ENCODE data around the gene ARID1B. TPM values are rescaled to one million over a fixed set of nuclear protein-coding genes. Genes with fewer than 3 reads are reported as not detected.

ARID1B gene
- total RNA-seq, 2 experiments from 2014 or later: 36.9 to 38.9 TPM

DNA sequence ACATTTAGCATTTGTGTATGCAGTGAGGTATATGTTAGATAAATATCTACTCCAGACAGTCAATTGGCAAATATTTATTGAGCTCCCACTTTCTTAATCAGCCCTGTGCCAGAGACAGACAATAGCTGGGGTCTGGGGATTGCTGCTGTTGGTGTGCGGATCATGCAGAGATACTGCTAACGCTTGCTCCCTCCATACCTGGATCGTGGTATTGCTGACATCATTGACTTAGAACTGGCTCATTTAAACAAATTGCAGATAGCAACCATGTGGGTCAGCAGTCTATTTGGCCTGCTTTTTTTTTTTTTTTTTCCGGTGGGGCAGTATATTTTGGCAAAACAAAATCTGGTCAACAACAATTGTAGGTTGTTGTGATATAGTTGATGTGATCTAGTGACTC lies 9.5 kb downstream of the ARID1B start:
- H3K36me3 Mint-ChIP-seq (ENCODE audit: low read depth): peaks cover 19% of the 10 kb centered on the region
- TF ChIP-seq, protein P1, sequence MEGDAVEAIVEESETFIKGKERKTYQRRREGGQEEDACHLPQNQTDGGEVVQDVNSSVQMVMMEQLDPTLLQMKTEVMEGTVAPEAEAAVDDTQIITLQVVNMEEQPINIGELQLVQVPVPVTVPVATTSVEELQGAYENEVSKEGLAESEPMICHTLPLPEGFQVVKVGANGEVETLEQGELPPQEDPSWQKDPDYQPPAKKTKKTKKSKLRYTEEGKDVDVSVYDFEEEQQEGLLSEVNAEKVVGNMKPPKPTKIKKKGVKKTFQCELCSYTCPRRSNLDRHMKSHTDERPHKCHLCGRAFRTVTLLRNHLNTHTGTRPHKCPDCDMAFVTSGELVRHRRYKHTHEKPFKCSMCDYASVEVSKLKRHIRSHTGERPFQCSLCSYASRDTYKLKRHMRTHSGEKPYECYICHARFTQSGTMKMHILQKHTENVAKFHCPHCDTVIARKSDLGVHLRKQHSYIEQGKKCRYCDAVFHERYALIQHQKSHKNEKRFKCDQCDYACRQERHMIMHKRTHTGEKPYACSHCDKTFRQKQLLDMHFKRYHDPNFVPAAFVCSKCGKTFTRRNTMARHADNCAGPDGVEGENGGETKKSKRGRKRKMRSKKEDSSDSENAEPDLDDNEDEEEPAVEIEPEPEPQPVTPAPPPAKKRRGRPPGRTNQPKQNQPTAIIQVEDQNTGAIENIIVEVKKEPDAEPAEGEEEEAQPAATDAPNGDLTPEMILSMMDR (IDR thresholded peaks at IDR 0.05): no peak
- H3K9me3 Mint-ChIP-seq: no peaks in the 10 kb centered on the region
- POLR2A ChIA-PET: interaction anchor here (0.8 to 3.7 kb wide), 3 partner anchors 7 to 234 kb away, joined by 4 to 15 read pairs (median 5); no protein-coding TSS in a partner anchor
- H3K4me1 Mint-ChIP-seq (ENCODE audit: low read depth): peaks cover 80% of the 10 kb centered on the region
- CTCF ChIA-PET: interaction anchor here (1.4 kb wide), 1 partner anchor 398 kb away, joined by 3 read pairs; no protein-coding TSS in a partner anchor
- no peak overlapping the region for H3K4me3 Mint-ChIP-seq
- no peak for DNase-seq
- intact Hi-C loops (cut with micrococcal nuclease): loop anchor here (10.0 kb wide), 1 partner anchor 98 kb away; no protein-coding TSS in a partner anchor
- no peak overlapping the region for H3K27ac Mint-ChIP-seq
- ATAC-seq: no peak
- no peaks in the 10 kb centered on the region for H3K27me3 Mint-ChIP-seq

DNA sequence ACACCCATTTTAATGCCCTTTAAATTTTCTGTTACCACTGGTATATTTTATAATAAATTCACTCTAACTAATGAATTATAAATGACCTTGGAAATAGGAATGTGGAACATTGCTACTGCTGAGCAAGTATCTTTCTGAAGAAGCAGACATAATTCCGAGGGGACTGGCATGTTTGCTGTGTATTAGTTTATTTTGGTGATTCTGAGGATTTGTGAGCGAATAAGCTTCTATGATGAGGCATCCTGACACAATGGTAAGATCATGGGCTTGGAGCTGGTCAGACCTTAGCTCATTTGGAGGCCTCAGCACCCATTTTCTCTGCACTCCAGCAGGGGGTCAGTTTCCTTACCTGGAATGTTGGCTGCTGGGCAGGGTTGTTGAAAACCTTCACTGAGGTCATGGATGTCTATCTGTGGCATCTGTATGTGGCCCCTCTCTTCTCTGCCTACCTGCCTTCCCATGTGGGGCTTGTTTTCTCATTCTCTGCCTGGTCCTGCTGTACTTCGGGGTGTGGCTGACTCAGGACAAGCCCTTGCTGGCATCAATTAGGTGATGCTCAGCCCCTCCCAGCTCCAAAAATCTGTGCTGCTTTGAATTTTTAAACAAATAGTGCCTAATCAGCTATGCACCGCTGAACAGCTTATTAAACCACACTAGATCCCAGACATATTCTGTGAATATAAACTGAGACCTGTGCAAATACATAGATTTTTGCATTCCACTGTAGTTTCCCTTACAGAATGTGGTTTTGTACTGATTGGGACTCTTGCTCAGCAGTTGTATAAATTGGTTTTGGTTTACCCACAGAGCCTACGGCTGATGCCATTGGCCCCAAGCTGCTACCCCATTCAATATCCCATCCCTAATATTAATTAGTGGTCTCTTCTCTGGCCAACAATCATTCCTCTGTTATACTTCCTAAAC lies 10.7 kb downstream of the ARID1B start:
- TF ChIP-seq, protein P1 (IDR thresholded peaks at IDR 0.05): no peak
- H3K36me3 Mint-ChIP-seq (ENCODE audit: low read depth): peaks cover 16% of the 10 kb centered on the region
- ChIA-PET POLR2A (interaction anchor here (1.0 to 3.7 kb wide), 3 partner anchors 9 to 233 kb away, joined by 3 to 15 read pairs (median 5); no protein-coding TSS in a partner anchor), CTCF (interaction anchor here (0.8 to 1.0 kb wide), 2 partner anchors 19 to 90 kb away, joined by 3 to 4 read pairs; no protein-coding TSS in a partner anchor)
- ATAC-seq (no peak), DNase-seq (no peak)
- peak overlapping the region; percentile 19 for H3K27ac Mint-ChIP-seq
- H3K9me3 Mint-ChIP-seq: no peaks in the 10 kb centered on the region
- no peak overlapping the region for H3K4me3 Mint-ChIP-seq
- H3K27me3 Mint-ChIP-seq: no peaks in the 10 kb centered on the region
- intact Hi-C loops (cut with micrococcal nuclease): loop anchor here (10.0 kb wide), 1 partner anchor 97 kb away; no protein-coding TSS in a partner anchor
- H3K4me1 Mint-ChIP-seq (ENCODE audit: low read depth): peaks cover 88% of the 10 kb centered on the region

DNA sequence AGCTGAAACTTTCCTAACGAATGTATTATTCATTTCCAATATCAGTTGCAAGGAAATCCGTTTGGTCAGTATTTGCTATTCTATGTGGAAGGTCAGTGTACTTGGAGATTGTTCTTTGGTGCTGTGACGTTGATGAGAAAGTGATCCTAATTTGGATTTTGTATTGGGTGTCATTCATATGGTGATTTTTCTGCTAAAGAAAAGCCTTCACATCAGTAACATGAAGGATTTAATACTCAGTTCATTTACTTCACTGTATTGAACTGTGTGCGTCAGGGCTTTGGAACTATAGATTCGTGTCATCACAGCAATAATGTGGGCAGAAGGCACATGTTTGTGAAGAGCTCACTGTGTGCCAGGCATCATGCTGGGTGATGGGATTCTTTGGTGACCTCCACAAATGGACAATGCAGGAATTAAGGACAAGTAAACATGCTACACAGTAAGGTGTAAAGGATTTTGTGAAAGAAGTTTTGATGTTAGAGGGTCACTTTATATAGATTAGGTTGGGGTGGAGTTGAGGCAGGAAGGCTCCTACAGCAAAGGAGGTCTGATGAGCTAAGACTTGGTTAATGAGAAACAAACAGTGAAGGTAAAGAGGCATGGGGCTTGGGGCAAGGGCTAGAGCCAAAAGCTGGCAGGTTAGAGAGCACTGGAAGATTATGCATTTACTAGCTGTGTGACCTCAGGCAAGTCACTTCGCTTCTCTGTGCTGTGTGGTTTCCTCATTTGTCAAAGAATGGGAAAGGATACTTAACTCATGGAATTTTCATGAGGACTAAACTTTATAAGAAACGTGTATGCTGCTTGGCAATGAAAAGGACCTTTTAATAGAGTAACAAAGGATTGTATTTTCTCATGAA lies 12.1 kb downstream of the ARID1B start:
- H3K27ac Mint-ChIP-seq: peak overlapping the region; percentile 7
- TF ChIP-seq, protein P1 (IDR thresholded peaks at IDR 0.05): no peak
- intact Hi-C loops (cut with micrococcal nuclease): loop anchor here (10.0 kb wide), 1 partner anchor 95 kb away; no protein-coding TSS in a partner anchor
- H3K9me3 Mint-ChIP-seq: no peaks in the 10 kb centered on the region
- H3K4me3 Mint-ChIP-seq: no peak overlapping the region
- H3K4me1 Mint-ChIP-seq (ENCODE audit: low read depth): peaks cover 86% of the 10 kb centered on the region
- POLR2A ChIA-PET: interaction anchor here (1.0 to 3.7 kb wide), 2 partner anchors 10 to 30 kb away, joined by 3 to 15 read pairs; no protein-coding TSS in a partner anchor
- H3K27me3 Mint-ChIP-seq: no peaks in the 10 kb centered on the region
- no peak for ATAC-seq
- no peak for DNase-seq
- CTCF ChIA-PET: interaction anchor here (0.5 to 0.9 kb wide), 2 partner anchors 9 to 601 kb away, joined by 3 to 4 read pairs; no protein-coding TSS in a partner anchor
- H3K36me3 Mint-ChIP-seq (ENCODE audit: low read depth): peaks cover 13% of the 10 kb centered on the region

DNA sequence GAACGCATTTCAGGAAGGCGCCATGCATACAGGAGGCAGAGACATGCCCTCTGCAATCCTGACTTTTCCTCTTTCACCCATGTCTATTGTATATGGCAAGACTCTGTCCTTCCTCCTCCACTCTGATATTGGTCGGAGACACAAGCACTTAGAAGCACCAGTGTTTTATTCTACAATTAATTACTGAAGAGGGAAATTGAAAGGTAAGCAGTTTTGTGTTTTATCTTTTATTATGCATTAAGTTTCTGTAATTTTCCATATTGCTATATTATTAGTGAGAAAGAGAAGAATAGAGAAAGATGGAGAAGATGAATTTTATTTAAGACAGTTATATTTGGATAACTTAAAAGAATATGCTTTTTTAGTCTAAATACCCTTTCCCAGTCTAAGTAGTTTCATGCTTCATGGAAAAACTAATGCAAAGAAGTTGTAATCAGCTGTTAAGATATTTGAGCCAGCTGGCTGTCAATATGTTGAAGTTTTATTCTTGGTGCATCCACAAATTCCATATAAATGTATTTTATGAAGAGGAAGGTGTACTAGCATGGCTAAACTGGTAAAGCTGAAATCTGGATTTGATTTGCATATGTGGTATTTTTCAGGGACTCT lies 13.6 kb downstream of the ARID1B start:
- ChIA-PET POLR2A (interaction anchor here (1.0 to 1.6 kb wide), 2 partner anchors 14 to 71 kb away, joined by 3 read pairs; no protein-coding TSS in a partner anchor), CTCF (interaction anchor here (1.0 to 1.2 kb wide), 2 partner anchors 15 to 243 kb away, joined by 4 to 5 read pairs; no protein-coding TSS in a partner anchor)
- Mint-ChIP-seq H3K27me3 (no peaks in the 10 kb centered on the region), H3K4me3 (peak overlapping the region; percentile 6), H3K4me1 (ENCODE audit: low read depth) (peaks cover 86% of the 10 kb centered on the region), H3K9me3 (no peaks in the 10 kb centered on the region), H3K36me3 (ENCODE audit: low read depth) (peaks cover 6% of the 10 kb centered on the region), H3K27ac (peak overlapping the region; percentile 79)
- TF ChIP-seq, protein P1 (IDR thresholded peaks at IDR 0.05): no peak
- no peak for DNase-seq
- ATAC-seq: no peak
- intact Hi-C loops (cut with micrococcal nuclease): no loop called here

Data from activated CD8-positive, alpha-beta T cell treated with anti-CD3 and anti-CD28 coated beads for 36 hours (primary cell).